Measurements from ENCODE around the gene PRRC2C.
"Not testable (repeated sequence)": the region's sequence is repeated elsewhere in the genome, so short reads cannot be mapped to it uniquely, and the experiment has no call there.

PRRC2C gene

GRCh38 chr1:171485375-171486047 is at the start of gene PRRC2C:
PRRC2C (plus strand) TSS chr1:171485530; CDS start chr1:171512089, 26,559 bp downstream.
- peak; percentile 92 for DNase-seq (ENCODE audit: insufficient read length, low spot score)
- FAIRE-seq = peak; percentile 95

DNA sequence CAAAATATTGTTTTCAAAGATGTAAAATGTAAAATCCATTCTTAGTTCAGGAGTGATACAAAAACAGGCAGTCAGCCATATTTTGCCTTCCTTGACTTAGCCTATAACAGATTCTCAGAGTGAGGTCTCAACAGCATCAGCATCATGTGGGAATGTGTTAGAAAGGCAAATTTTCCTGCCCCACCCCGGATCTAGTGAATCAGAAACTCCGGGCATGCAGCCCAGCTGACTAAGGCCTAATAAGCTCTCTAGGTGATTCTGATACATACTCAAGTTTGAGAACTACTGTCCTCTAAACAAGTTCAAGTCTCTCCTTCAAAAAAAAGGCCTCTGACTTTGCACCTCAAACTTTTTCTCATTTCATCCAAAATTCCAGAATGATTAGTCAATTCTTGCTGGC is 46.9 kb upstream of the PRRC2C start:
- DNase-seq (ENCODE audit: insufficient read length, low spot score) (peak; percentile 57), FAIRE-seq (no peak)

GRCh38 chr1:171440201-171440600 is 45.1 kb upstream of the PRRC2C start:
- FAIRE-seq; DNase-seq (ENCODE audit: insufficient read length, low spot score): not testable (repeated sequence)

GRCh38 chr1:171441278-171441895 is 43.9 kb upstream of the PRRC2C start:
- DNase-seq (ENCODE audit: insufficient read length, low spot score) = peak; percentile 47
- FAIRE-seq = not testable (repeated sequence)

- FAIRE-seq (no peak), DNase-seq (ENCODE audit: insufficient read length, low spot score) (no peak)
Observed at GRCh38 chr1:171446386-171446785, 38.9 kb upstream of the PRRC2C start.

DNA sequence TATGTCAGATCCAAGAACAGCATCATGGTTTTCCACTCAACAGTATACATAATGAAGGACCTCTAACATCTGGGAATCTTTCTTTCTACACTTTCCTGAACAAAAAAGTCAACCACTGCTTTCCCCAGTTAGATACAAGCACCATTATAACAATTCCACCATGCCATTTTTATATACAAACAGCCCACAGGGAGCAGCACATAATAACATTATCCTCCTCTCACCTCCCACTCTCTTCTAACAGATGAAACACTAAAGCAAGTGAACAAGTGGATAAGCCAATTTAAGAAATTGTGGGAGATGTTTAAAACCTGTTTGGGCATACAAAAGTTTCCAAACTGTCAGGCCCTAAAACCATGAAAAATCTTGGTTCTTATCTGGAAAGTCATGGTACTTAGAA is 29.4 kb upstream of the PRRC2C start:
- DNase-seq (ENCODE audit: insufficient read length, low spot score) (no peak), FAIRE-seq (no peak)

DNA sequence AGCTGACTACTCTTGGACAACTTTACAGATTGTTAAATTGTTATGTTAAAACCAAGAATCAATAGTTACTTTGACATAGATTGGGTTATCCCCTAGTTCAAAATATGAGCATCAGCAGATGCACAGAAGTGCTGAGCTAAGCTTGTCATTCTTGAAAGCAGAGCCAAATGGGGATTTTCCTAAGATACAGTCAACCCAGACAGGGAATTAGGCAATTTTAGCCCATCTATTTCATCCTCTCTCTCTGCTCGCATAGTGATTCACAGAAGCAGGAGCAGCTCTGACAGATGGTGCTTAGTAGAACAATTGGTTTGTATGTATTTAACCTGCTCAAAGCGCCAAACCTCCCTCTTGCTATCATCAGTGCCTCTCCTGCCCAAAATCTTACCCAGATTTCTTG is 27.9 kb upstream of the PRRC2C start:
- no peak for DNase-seq (ENCODE audit: insufficient read length, low spot score)
- FAIRE-seq = no peak

DNA sequence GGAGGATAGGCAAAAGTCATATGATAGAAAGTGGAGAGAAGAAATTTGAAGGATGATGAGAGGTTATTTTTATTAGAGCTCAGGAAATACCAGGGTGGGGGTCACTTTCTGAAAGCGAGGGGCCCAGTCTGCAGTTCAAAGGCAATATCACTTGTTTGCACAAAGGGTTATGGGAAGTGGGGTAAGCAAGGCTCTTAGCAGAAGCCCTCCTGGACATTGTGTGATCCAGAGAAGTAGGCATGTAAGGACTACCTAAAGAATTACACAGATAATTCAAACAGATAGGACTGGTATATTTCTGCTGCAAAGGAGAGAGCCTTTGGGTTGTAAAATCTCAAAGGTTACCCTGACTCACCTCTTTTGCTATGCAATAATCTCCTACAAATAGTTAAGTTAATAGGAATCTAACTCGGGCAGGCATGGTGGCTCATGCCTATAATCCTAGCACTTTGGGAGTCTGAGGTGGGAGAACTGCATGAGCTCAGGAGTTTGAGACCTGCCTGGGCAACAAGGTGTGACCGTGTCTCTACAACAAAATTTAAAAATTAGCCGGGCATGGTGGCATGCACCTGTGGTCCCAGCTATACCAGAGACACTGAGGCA is 25.2 kb upstream of the PRRC2C start:
- FAIRE-seq (no peak), DNase-seq (ENCODE audit: insufficient read length, low spot score) (no peak)

DNA sequence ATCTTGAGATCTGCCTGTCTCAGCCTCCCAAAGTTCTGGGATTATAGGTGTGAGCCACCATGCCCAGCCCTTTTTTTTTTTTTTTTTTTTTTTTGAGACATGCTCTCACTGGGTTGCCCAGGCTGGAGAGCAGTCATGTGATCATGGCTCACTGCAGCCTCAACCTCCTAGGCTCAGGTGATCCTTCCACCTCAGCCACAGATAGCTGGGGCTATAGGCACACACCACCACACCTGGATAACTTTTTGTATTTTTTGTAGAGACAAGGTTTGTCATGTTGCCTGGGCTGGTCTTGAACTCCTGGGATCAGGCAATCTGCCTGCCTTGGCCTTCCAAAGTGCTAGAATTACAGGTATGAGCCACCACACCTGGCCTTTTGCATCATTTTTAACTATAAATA is 17.7 kb upstream of the PRRC2C start:
- DNase-seq (ENCODE audit: insufficient read length, low spot score) (no peak), FAIRE-seq (no peak)

- FAIRE-seq (no peak), DNase-seq (ENCODE audit: insufficient read length, low spot score) (peak; percentile 24)
Observed at GRCh38 chr1:171468120-171468750, 17.1 kb upstream of the PRRC2C start.

DNA sequence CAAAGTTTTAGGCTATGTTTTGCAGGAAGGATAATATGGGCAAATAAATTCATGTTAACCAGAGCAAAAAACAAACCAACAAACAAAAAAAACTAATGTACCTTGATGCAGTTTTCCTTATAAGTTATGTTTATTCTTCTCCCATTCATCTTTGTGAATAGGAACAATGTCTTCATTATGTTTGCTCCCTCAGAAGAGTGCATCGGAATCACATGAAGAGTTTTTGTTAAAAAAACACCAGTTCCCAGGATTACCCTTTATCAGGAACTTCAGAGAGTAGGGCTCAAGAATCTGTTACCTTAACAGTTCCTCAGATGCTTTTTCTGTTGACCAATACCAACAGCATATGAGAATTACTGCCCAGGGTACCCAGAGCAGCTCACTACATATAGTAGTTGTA is 14.6 kb upstream of the PRRC2C start:
- DNase-seq (ENCODE audit: insufficient read length, low spot score) = no peak
- FAIRE-seq = no peak

DNA sequence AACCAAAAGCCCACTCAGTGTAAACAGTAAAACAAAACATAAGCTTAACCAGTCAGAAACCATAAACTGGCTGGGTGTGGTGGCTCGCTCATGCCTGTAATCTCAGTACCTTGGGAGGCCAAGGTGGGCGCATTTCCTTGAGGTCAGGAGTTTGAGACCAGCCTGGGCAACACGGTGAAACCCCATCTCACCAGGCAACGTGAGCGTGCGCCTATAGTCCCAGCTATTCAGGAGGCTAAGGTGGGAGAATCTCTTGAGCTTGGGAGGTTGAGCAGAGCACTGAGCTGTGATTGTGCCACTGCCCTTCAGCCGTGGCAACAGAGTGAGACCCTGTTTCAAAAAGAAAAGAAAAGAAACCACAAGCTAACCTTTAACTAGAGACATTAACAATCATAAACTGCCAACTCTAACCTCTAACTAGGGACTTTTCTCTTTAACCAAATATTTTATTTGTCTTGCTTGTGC is 13.1 kb upstream of the PRRC2C start:
- DNase-seq (ENCODE audit: insufficient read length, low spot score) (no peak), FAIRE-seq (no peak)

GRCh38 chr1:171476829-171477228 is 8.5 kb upstream of the PRRC2C start:
- no peak for FAIRE-seq
- no peak for DNase-seq (ENCODE audit: insufficient read length, low spot score)

DNA sequence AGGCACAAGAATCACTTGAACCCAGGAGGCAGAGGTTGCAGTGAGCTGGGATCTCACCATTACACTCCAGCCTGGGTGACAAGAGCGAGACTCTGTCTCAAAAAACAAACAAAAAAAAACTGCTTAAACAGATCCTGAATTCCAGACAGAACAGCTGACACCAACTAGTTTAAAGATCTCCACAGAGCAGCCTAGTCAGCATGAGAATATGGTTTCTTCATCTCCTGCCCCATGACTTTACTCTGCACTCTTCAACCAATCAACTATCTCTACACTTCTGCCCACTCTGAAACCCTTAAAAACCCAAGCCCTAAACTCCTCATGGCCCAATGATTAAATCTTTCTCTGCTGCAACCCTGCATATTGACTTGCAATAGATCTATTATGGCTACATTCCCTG is 7.5 kb upstream of the PRRC2C start:
- no peak for FAIRE-seq
- no peak for DNase-seq (ENCODE audit: insufficient read length, low spot score)

DNA sequence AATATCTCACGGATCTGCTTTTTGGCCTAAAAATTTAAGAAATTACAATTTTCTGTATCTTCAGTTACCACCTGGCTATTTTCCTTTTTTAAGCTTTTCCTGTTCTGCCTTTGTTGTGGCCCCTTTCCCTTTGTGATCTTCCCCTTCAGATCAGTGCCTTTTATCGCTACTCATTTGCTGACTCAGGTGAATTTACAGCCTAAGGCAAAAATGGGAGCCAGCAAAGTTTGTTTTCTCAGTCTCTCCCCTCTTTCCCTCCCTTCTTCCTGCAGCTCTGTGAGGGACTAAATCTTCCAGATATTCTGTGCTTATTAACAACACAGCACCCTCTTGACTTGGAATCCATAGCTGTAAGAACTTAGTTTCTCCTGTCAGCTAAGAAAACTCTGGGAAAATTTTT is 5.3 kb upstream of the PRRC2C start:
- DNase-seq (ENCODE audit: insufficient read length, low spot score) = no peak
- FAIRE-seq = no peak

DNA sequence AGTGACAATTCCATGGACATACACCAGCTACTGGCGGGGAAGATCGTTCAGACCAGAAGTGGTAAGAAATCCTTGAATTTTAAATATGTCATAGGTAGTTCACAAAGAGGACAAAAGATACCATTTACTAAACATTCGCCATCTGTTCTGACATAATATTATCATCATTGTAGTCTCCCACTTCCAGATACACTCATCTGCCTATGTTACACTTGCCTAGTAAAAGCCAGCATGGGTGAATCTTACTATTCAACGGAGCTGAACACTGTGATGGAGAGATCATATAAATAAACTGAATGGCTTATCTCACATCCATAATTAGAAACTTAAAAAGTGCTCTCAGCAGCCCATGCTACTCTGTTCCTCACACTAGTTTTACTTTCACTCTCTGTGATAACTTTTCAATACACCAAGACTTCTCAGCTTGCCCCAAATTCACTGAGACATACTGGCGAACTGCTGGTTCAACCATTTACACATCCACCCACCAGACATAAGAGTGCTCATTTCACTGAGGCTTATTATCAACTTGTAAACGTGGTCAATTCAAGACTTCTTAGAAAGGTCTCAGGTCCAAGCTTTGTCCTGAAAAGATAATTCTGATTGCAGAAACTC is 463 bp upstream of the PRRC2C start:
- no peak for FAIRE-seq
- no peak for DNase-seq (ENCODE audit: insufficient read length, low spot score)

GRCh38 chr1:171486048-171486519 is 754 bp downstream of the PRRC2C start:
- FAIRE-seq (no peak), DNase-seq (ENCODE audit: insufficient read length, low spot score) (peak; percentile 32)

DNA sequence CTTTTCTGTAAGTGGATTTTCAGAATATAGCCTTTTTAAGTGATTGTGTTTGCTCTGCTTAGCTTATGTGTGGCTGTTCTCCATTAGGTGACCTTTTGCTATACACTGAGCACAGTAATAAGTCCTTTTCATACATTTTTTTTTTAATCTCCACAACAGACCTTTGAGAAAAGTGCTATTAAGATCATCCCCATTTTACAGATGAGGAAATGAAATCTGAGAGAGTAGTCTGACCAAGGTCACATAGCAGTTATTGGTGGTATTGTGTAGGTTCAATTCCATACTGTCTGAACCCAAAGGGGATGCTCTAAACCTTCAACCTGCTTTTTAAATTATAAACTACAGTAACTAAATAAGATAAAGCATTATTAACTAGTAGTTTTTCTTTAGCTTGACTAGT is 1.7 kb downstream of the PRRC2C start:
- no peak for FAIRE-seq

DNA sequence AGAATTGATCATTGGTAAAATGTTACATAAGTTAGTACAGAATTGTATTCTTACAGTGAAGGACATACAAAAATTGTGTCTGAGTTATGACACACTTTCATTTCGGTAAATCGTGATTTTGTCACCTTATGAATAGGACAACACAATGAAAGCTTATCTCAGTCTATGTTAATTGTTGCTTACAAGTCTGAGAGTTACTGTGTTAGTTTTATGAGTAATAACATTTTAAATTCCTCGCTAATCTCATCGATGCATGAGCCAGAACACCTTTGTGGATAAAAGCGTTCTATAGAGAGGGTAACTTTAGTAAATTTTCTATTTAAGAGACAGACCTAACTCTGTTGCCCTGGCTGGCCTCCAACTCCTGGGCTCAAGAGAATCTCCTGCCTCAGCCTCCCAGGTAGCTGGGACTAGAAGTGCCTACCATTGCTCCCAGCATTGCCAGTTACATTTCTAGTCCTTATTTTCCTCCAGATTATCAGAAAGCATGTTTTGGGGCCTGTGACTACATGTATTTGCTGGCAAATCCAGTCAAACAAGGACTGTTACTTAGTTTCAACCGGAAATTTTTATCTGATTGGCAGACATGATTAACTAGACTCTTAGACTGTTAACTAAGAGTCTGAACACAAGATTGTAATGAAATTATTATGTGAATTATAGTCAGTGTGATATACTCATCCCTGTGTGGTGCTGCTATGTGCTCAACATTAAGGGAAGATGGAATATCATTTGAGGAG is 3.0 kb downstream of the PRRC2C start:
- no peak for DNase-seq (ENCODE audit: insufficient read length, low spot score)

More for the DNA sequence above, 1.7 kb downstream of the PRRC2C start:
- no peak for DNase-seq (ENCODE audit: insufficient read length, low spot score)

DNA sequence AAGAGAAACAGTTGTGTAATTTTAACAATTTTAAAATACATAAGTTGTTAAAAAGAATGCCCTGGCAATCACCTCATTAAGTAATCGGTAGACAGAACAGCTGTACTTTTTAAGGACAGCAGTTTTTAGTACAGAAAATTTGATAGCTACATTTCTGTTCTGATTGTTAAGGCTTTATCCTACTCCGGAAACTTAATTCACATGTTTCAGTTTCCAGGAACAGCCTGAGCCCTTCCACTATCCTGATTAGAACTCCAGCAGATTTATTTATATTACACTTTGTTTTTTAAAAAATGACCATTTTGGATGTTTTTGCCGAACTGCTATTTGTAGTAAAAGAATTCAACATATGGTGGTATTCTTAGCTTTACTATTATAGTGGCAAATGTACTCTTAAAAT is 8.7 kb downstream of the PRRC2C start:
- FAIRE-seq (no peak), DNase-seq (ENCODE audit: insufficient read length, low spot score) (no peak)

More for the DNA sequence above, 3.0 kb downstream of the PRRC2C start:
- FAIRE-seq = no peak
